WTC11 (cell line): ENCODE results near the gene PLEKHM3.

ENCODE experiments used
- CREB1 ChIP-seq: sonication (generic); formaldehyde crosslinking; IDR thresholded peaks from 2 replicates; pipeline ENCODE4 v1.8.0; 2023; ENCODE audit warnings: mild to moderate bottlenecking, missing genetic modification reagents
- CREM ChIP-seq: sonication (generic); formaldehyde crosslinking; IDR thresholded peaks from 2 replicates; pipeline ENCODE4 v1.8.1; 2022; ENCODE audit warnings: mild to moderate bottlenecking, missing genetic modification reagents, moderate library complexity
- CTCF ChIP-seq: fragments of 200-600 bp; IDR thresholded peaks from 2 replicates; pipeline ENCODE4 v1.8.0; 2022; ENCODE audit warnings: antibody characterized with exemption
- ESRRA ChIP-seq: sonication (generic); formaldehyde crosslinking; IDR thresholded peaks from 2 replicates; pipeline ENCODE4 v1.8.1; 2022; ENCODE audit warnings: mild to moderate bottlenecking, missing genetic modification reagents, borderline replicate concordance
- NR2C2 ChIP-seq: sonication (generic); formaldehyde crosslinking; IDR thresholded peaks from 2 replicates; pipeline ENCODE4 v1.8.0; 2022; ENCODE audit warnings: mild to moderate bottlenecking, missing genetic modification reagents
- PREB ChIP-seq: sonication (generic); formaldehyde crosslinking; IDR thresholded peaks from 2 replicates; pipeline ENCODE4 v1.8.1; 2022; ENCODE audit warnings: mild to moderate bottlenecking, missing genetic modification reagents, moderate library complexity, borderline replicate concordance
- TP53 ChIP-seq: sonication (generic); formaldehyde crosslinking; IDR thresholded peaks from 2 replicates; pipeline ENCODE4 v1.8.1; 2023; ENCODE audit warnings: mild to moderate bottlenecking, missing genetic modification reagents
- ZNF512 ChIP-seq: sonication (generic); formaldehyde crosslinking; IDR thresholded peaks from 2 replicates; pipeline ENCODE4 v1.8.1; 2022; ENCODE audit warnings: missing genetic modification reagents, borderline replicate concordance
- TF ChIP-seq, protein P1 (sequence below): sonication (generic); formaldehyde crosslinking; IDR thresholded peaks from 2 replicates; pipeline ENCODE4 v1.8.0; 2022; ENCODE audit warnings: mild to moderate bottlenecking, missing genetic modification reagents
- TF ChIP-seq, protein P2 (sequence below): sonication (generic); formaldehyde crosslinking; IDR thresholded peaks from 2 replicates; pipeline ENCODE4 v1.8.1; 2023; ENCODE audit warnings: mild to moderate bottlenecking, moderate library complexity, missing genetic modification reagents
- TF ChIP-seq, protein P3 (sequence below): sonication (generic); formaldehyde crosslinking; IDR thresholded peaks from 2 replicates; pipeline ENCODE4 v1.8.1; 2022; ENCODE audit warnings: low read depth, mild to moderate bottlenecking, moderate library complexity, missing genetic modification reagents, borderline replicate concordance
- TF ChIP-seq, protein P4 (sequence below): sonication (generic); formaldehyde crosslinking; IDR thresholded peaks from 2 replicates; pipeline ENCODE4 v1.8.0; 2022; ENCODE audit warnings: mild to moderate bottlenecking, missing genetic modification reagents

- TF ChIP-seq CTCF (no peak), ZNF512 (CRISPR knock-in tag) (no peak), CREB1 (no peak), ESRRA (CRISPR knock-in tag) (no peak), TP53 (CRISPR knock-in tag) (no peak), CREM (CRISPR knock-in tag) (no peak), NR2C2 (CRISPR knock-in tag) (no peak), PREB (no peak)
- TF ChIP-seq, protein P1, sequence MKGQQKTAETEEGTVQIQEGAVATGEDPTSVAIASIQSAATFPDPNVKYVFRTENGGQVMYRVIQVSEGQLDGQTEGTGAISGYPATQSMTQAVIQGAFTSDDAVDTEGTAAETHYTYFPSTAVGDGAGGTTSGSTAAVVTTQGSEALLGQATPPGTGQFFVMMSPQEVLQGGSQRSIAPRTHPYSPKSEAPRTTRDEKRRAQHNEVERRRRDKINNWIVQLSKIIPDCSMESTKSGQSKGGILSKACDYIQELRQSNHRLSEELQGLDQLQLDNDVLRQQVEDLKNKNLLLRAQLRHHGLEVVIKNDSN (CRISPR knock-in tag): no peak
- TF ChIP-seq, protein P2, sequence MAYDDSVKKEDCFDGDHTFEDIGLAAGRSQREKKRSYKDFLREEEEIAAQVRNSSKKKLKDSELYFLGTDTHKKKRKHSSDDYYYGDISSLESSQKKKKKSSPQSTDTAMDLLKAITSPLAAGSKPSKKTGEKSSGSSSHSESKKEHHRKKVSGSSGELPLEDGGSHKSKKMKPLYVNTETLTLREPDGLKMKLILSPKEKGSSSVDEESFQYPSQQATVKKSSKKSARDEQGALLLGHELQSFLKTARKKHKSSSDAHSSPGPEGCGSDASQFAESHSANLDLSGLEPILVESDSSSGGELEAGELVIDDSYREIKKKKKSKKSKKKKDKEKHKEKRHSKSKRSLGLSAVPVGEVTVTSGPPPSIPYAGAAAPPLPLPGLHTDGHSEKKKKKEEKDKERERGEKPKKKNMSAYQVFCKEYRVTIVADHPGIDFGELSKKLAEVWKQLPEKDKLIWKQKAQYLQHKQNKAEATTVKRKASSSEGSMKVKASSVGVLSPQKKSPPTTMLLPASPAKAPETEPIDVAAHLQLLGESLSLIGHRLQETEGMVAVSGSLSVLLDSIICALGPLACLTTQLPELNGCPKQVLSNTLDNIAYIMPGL: no peak
- TF ChIP-seq, protein P3, sequence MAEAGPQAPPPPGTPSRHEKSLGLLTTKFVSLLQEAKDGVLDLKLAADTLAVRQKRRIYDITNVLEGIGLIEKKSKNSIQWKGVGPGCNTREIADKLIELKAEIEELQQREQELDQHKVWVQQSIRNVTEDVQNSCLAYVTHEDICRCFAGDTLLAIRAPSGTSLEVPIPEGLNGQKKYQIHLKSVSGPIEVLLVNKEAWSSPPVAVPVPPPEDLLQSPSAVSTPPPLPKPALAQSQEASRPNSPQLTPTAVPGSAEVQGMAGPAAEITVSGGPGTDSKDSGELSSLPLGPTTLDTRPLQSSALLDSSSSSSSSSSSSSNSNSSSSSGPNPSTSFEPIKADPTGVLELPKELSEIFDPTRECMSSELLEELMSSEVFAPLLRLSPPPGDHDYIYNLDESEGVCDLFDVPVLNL (CRISPR knock-in tag): no peak
- TF ChIP-seq, protein P4, sequence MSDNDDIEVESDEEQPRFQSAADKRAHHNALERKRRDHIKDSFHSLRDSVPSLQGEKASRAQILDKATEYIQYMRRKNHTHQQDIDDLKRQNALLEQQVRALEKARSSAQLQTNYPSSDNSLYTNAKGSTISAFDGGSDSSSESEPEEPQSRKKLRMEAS: no peak
These were observed 242.9 kb downstream of the PLEKHM3 start for GRCh38 chr2:207782238-207783030.
